GM19238 (cell line): ENCODE data around the gene LPAR5.
A peak's percentile ranks its signal among the peaks of the same experiment; 100 is the strongest.

Experiments
- DNase-seq: peaks from one replicate; pipeline ENCODE4 v3.0.0; 2011; ENCODE audit warnings: low spot score; ENCODE audit not compliant: insufficient read length

Gene LPAR5

DNA sequence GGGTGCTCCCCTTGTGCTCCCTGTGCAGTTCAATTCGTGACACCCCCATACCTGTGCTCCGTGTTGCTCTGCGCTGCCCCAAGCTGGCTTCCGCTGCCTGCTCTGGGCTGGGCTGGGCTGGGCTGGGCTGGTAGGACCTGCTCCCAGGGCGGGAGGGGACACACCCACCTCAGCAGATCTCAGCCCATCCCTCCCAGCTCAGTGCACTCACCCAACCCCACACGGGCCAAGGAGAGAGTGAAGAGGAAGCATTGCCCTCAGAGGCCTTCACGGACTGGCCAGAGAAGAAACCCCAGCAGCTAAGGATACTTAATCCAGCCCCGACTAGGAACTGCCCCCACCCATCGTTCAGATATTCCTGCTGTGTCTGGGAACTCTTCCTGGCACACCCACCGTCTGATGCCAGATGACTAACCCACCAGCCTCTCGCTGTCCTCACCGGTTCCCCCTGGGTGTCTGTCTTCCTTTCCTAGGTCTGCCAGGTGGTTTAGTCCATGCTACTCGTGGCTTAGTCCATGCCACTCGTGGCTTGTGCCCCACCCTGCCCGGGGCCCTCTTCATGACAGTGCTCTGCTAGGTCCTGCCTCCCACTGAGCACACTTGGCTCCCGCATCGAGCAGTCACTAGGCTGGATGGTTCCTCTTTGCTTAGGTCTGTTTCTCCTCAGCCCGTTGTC lies at the start of gene LPAR5:
Gene LPAR5, minus strand, starts transcription at position 104 of the 676 bp plus-strand sequence. CDS start 14,711 bp downstream, outside the sequence.
- peak; percentile 52 for DNase-seq

- DNase-seq, result no peak
These were observed 48.9 kb upstream of the LPAR5 start for GRCh38 chr12:6684609-6685008.

- DNase-seq, result no peak
These were observed 41.2 kb upstream of the LPAR5 start for GRCh38 chr12:6676962-6677361.

GRCh38 chr12:6672143-6672542 lies 36.4 kb upstream of the LPAR5 start:
- DNase-seq, result no peak

DNA sequence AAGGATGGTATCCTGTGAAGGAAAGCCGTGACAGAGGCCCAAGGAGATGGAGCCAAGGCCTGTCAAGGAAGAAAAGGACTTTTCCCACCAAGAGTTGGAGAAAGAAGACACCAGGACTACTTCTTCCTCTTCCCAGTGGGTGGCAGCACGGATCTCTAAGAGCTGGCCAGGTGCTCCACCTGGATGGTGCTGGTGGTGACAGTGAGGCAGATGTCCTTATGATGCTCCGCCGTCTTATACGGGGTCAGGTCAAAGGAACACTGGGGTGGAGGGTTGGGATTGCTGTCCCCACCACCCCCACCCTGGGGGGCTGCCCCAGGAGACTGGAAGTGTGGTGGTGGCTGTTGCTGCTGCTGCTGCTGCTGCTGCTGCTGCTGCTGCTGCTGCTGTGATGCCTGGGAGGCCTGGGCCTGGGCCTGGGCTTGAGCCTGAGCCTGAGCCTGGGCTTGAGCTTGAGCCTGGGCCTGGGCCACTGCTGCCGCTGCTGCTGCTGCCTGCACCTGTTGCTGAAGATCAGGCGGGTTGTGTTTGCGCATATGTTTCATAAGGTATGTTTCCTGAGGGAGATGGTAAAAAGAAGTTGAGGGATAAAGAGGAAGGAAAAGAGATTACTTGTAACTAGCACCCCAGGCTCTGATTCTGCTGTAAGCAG lies 31.9 kb upstream of the LPAR5 start:
- no peak for DNase-seq

GRCh38 chr12:6666211-6666610 lies 30.5 kb upstream of the LPAR5 start:
- DNase-seq, result no peak

- DNase-seq, result no peak
These were observed 29.1 kb upstream of the LPAR5 start for GRCh38 chr12:6664902-6665301.

- DNase-seq, result peak; percentile 96
These were observed 27.4 kb upstream of the LPAR5 start, which contains the start of gene ING4 for GRCh38 chr12:6662906-6663742. Gene ING4 (minus strand): TSS chr12:6663119. CDS start chr12:6663101, 18 bp downstream.

DNA sequence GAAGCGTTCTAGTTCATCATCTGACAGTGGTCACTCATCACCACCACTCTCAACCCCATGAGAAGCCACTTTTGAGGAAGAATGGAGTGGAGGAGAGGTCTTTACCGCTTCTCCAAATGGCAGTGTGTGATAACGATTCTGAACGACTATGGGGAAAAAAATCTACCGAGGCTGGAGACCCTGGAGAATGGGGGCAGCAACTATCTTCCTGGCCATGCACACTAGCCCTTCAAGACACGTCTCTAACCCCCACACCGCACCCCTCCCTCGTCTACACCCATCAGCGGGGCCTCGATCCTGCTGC lies 26.8 kb upstream of the LPAR5 start:
- peak; percentile 59 for DNase-seq

DNA sequence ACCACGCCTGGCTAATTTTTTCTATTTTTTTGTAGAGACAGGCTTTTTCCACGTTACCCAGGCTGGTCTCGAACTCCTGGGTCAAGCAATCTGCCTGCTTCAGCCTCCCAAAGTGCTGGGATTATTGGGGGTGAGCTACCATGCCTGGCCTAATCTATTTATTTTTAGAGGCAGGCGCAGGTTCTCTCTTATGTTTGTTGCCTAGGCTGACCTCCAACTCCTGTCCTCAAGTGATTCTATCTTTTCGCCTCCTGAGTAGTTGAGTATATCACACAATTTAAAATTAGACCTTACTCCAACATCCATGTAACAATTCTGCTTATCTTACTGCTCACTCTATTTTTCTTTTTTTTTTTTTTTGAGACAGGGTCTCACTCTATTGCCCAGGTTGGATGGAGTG lies 18.2 kb upstream of the LPAR5 start:
- DNase-seq, result no peak

- no peak for DNase-seq
These were observed 17.6 kb upstream of the LPAR5 start for GRCh38 chr12:6653342-6653741.

DNA sequence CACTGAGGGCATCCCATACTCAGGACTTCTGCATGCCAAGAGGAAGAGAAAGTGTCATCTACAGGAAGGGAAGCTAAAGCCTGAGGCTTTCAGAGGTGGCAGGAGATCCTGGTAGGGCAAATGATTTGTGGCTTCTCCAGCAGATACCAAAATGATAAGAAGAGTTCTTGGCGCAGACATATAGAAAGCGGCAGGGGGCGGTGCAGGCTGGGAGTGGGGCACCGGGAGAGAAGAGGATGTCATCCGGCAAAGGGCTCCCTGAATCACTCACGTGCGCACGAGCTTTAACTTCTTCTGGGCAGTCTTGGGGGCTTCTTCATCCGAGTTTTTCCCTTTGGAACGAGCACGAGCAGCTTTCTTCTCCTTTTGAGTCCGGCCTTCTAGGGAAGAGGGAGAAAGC lies 16.6 kb upstream of the LPAR5 start:
- DNase-seq, result no peak

GRCh38 chr12:6650832-6651231 lies 15.1 kb upstream of the LPAR5 start:
- DNase-seq, result no peak

- DNase-seq, result no peak
These were observed 11.4 kb upstream of the LPAR5 start, which contains the start of gene ACRBP for GRCh38 chr12:6647083-6647604. Gene ACRBP (minus strand): TSS chr12:6647432. CDS start chr12:6647366, 66 bp downstream.

GRCh38 chr12:6646276-6647082 lies 10.7 kb upstream of the LPAR5 start:
- no peak for DNase-seq

GRCh38 chr12:6644903-6645302 lies 9.1 kb upstream of the LPAR5 start:
- DNase-seq, result no peak

GRCh38 chr12:6644257-6644596 lies 8.5 kb upstream of the LPAR5 start:
- no peak for DNase-seq

DNA sequence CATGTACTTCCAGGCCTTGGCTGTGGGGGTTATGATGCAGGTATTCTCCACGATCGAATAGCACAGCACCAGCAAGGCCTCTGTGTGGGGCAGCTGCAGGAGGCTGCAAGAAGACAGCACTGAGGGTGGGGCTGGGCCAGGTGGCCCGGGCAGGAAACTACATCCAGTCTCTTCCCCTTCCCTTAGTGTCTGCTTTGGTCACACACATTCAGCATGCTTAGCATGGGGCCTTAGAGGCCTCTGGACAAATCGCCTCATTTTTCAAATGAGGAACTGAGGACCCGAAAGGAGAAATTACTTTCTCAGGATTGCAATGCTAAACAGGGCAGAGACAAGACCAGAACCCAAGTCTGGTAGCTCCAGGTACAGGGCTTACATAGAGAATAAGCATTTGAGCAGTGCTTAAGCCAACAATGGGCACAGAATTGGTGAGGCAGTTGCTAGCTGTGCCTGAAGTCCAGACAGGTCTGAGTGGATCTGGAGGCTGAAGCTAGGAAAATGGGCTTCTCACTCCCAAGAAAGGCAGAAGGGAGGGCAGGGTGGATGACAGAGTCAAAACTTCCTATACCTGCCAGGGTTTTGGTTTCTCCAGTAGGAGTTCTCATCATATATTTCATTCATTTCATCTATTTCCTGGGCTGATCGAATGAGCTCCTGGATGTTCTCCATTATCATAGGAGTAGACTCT lies 8.0 kb upstream of the LPAR5 start:
- no peak for DNase-seq

DNA sequence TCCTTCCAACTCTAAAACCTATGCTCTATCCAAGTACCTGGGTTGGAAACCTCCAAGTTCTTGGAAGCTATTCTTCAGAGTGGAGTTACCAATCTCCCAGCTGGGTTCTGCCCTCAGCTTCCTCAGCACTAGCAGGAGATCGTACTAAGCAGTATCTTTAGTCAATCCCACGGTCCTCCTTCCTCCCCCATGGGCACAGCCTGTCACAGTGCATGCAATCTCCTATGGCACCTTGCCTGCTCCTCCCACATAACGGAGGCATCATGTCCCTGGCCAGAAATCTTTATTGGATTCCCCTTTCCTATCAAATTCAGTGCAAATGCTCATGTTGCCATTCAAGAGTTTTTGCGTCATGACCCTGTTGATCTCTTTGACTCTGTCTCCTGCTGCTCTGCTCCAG lies 5.4 kb upstream of the LPAR5 start:
- no peak for DNase-seq

DNA sequence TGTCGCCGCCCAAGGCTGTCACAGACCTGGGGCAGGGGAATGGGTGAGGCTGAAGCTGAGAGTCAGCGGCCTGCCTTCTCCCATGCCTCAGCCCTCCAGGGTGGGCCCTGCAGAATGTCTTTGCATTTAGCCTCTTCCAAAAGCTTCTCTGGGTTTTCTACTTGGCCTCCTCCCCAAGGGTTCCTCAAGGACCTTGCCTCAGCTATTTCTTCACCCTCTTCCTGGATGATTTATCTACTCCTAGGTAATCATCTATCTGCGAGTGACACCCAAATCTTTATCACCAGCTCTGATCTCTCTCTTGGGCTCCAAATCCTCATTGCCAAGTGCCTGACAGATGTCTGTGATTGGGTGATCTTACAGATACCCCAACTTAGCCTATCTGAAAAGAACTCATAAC lies 4.7 kb upstream of the LPAR5 start:
- no peak for DNase-seq
